Activated CD8-positive, alpha-beta memory T cell treated with anti-CD3 and anti-CD28 coated beads for 1 hour (primary cell): ENCODE results near the gene CTTN.
"Not testable (repeated sequence)": the region's sequence is repeated elsewhere in the genome, so short reads cannot be mapped to it uniquely, and the experiment has no call there.

Experiments
- DNase-seq, 2 donors: peaks; one replicate each; pipeline ENCODE4 v3.0.0-alpha.2; 2020; ENCODE audit warnings: low read depth in 1 of 2; ENCODE audit errors: extremely low read depth in 1 of 2

The CTTN gene

DNA sequence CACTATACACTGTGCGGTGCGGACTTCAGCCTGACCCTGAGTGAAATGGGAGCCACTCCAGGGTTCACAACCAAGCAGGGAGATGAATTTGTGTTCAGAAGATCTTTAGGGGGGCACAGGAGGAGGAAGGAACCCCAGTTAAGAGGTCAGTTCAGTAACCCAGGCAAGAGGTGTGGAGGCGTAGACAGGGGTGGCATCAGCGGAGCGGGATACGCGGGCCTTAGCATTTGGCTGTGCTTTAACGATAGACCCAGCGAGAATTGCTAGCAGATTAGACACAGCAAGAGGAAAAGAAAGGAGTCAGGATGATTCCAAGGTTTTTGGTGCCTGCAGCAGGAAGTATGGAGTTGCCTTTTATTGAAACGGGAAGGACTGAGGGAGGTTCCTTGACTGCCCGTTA is 46.8 kb downstream of the CTTN start:
- DNase-seq: no peak

DNA sequence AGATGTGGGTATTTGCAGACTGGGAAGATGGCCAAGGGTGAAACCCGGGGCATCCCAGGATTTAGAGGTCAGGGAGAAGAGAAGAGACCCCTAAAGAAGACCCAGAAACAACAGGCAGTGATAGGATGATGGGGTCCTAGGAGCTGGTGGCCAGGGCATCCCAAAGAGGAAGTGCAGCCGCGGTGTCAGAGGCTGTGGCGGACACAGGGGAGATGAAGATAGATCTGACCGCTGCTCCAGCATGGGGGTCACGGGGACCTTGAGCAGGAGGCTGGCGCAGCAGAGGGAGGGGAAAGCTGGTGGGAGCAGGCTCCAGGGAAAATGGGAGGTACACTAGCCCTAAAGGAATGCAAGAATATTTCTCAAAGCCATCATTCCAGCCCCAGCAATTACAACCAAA is 47.3 kb downstream of the CTTN start:
- no peak for DNase-seq

DNA sequence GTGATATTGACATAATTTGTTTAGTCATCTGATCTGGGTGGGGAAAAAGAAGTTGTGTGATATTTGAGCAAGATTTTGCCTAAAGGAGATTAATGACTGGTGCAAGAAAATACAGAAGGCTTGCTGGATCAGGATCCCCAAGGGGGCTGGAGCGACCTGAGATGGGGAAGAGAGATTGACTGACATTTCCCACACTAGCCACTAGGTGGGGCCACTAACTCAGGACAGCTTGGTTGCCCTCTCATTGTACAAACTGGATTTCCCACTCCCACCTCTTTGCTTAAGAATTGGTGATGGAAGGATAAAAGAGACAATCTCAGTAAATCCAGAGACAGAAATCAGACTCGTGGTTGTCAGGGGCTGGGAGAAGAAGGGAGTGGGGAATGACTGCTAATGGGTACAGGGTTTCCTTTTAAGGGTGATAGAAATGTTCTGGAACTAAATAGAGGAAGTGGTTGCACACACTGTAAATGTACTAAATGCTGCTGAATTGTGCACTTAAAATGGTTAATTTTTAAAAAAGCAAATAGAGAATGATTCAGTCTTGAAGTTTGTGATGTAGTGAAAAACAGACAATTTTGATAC is 50.7 kb downstream of the CTTN start:
- DNase-seq: no peak

DNA sequence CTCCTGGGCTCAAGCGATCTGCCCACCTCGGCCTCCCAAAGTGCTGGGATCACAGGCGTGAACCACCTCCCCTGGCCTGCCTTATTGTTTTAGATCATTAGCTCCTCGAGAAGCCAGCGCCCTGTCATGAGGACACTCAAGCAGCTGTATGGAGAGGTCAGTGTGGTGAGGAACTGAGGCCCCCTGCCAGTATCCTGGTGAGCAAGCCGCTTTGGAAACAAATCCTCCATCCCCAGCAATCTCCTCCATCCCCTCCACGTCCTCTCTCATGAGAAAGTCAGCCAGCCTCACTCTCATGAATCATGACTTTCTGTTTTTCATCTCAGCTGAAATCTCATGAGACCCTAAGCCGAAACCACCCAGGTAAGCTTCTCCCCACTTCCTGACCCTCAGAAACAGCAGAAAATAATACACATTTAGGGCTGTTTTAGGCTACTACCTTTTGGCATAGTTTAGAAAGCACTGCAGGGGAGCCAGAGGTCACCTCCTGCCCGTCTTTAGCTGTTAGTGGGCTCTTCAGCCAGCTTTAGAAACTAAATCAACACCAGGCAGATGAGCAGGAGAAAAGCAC is 56.0 kb downstream of the CTTN start:
- DNase-seq: no peak

DNA sequence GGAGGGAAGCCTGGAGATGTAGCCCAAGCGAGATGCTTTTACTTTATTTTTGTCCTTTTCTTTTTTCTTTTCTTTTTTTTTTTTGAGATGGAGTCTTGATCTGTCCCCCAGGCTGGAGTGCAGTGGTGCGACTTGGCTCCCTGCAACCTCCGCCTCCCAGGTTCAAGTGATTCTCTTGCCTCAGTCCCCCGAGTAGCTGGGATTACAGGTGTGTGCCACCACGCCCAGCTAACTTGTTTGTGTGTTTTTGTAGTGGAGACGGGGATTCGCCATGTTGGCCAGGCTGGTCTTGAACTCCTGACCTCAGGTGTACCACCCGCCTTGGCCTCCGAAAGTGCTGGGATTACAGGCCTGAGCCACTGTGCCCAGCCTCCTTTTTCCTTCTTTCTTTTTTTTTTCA is 56.5 kb downstream of the CTTN start:
- not testable (repeated sequence) for DNase-seq

DNA sequence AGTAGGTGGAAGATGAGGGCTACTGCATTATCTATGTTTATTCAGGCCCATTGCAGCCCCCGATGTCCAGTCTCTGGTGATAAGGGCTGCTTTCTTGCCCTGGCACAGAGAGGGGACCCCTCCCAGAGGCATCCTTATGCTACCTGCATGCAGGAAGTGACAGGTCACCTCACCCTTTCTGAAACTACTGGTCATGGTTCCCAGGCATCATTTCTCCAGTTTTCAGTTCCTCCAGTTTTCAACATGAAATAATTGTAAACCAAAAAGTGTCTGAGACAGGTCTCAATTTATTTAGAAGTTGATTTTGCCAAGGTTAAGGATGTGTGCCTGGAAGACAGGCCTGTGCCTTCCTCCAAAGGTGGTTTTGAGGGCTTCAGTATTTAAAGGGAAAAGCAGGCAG is 57.0 kb downstream of the CTTN start:
- DNase-seq: no peak

DNA sequence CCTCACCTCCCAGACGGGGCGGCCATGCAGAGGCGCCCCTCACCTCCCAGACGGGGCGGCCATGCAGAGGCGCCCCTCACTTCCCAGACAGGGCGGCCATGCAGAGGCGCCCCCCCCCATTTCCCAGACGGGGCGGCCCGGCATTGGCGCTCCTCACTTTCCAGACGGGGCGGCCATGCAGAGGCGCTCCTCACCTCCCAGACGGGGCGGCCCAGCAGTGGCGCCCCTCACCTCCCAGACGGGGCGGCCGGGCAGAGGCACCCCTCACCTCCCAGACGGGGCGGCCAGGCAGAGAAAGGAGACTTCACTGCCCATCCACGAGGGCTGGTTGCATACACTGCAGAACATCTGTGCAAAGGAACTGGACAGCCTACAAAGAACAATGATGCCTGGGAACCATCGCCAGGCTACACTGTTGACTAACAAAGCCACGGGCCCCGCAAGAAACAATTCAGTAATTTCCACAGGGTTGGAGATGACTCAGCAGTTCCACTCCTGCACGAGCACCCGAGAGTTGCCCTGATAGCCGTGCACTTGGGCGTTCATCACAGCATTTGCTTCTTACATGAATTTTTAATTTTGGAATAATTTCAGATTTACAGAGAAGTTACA is 58.7 kb downstream of the CTTN start:
- DNase-seq: no peak

DNA sequence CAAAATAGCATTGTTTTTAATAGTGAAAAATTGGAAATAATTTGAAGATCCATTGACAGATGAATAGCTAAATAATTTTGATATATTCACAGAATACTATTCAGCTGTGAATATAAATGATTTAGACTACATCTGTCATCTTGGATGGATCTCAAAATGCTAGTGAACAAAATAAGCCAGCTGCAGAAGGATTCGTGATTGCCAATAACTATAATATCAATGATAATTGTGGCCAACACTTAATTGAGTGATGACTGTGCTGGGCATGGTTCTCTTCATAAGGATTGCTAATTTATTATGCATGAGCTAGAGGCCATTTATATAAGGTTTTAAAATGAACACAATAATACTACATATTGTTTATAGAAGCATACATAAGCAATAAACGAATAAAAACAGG is 60.4 kb downstream of the CTTN start:
- DNase-seq: no peak

DNA sequence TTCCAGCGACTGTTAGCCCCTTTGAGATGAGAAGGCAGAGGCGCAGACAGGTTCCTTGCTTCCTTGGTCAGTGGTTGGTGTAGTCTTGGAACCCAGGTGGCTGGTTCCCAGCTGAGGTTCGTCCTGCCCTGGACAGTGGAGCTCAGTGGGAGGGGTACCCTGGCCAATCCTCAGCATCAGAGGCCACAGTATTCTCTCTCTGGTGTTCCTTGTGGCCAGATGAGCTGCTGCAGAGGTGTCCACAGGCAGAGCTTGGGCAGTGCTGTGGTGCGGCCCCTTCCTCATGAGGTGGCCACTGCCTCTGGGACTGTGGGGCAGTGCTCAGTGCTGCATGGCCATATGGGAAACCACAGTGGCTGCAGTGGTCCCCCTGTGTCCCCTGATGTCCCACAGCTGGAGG is 61.8 kb downstream of the CTTN start:
- no peak for DNase-seq

DNA sequence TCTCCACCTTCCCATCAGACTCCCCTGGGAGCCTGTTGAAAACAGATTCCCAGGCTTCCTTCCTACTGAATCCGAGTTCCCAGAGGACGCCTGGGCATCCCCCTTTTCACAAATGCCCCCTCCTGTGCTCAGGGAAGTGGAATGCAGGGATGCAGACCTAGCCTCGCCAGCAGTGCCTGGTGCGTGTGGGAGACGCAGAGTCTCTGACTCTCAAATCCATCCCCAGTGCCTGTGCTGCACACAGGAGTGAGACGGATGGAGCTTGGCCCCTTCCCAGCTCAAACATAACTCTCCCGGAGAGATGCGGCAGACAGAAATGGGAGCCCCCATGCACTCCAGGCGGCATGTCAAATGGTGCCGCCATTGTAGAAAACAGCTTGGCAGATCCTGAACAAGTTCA is 62.6 kb downstream of the CTTN start:
- no peak for DNase-seq

DNA sequence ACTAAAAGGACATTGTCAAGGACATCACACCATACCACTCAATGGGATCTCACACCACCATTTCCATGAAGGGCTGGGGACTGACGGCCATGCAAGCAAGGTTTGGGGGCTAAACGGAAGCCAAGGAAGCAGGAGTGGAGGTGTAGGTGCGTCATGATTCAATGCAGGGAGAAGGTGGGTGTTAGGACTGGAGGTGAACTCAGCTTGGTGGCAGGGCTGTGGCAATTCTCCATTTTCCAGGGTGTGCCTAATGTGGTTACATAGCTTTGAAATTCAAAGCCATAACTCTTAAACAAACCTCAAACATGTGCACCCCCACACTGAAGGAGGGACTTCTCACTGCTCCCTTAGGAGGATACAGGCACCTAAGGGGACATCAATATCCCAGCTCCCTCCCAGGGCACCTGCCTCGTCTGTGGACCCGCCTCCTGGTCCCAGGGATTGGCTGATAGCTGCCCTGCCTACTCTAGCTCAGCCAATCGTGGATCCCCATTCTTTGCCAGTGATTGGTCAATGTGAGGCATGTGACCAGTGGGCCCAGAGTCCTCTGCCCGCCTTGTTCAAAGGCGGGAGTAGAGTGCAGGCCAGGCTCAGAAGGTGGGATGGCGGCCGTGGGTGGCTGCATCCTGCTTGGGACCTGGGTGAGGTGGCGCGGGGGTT is 64.6 kb downstream of the CTTN start:
- no peak for DNase-seq

DNA sequence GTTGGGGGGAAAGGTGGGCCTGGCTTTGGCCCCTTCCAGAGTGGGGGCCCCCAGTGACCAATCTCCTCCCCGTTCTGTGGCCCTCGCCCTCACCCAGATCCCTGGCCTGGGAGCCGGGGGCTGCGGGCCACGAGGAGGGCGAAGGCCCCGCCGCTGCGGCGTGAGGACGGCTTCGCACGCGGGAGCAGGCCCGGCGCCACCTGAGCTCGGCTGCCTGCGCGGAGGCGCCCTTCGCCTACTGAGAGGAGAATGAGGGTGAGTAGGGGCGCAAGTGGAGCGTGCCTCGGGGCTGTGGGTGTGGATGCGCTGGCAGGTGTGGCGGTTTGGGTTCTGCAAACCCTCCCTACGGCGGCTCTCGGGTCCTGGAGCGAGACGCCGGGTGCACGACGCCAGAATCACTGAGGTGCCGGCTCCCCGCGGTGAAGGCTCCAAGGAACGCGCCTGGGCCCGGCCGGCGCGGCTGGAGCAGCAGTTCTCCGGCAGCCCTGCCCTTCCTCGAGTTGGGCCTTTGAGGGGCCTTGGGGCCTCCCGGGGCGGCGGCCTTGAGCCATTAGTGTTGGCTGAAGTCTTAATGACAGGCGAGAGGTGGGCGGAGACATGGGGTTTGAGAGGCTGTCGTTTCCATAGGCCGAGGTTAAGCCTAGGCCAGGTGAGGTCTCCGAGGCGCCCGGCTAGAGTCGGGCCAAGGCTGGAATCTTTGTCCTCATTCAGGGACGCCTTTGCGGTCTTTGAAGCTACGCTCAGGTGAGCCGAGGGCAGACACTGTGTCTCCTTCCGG is 65.3 kb downstream of the CTTN start:
- DNase-seq: no peak

DNA sequence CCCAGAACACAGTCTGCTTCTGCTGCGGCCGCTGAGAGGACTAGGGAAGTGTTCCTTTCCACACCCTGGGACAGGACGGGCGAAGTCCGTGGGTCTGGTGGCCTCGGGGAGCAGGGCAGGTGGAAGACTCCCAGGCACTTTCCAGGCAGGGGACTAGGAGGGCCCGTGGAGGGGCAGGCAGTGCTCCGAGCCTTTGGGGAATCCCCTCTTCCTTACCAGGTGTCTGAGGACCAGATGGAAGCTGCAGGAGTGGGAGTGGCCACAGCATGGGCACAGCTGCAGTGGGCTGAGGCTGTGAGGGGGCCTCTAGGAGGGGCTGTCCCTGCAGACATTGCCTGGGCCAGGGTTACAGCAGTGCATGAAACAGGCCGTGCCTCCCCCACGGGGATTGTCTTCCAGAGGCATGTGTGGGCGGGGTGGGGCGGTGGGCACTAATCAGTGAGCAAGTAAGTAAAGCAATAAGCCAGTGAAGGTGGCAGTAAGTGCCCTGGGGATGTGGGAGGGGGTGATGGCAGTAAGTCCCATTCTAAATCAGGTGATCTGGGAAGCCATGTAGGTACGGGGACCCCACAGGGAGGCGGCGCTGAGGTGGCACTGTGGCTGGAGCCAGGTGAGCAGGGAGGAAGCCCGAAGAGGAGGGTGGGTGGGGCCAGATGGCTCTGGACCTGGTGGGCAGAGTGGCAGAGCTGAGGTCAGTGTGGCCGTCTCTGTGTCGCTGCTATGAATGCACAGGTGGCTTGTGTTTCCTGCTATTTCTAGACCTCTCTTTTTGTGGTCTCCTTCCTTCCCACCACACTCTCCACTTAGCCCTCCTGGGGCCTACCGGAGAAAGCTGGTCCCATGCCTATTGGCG is 66.4 kb downstream of the CTTN start:
- no peak for DNase-seq

DNA sequence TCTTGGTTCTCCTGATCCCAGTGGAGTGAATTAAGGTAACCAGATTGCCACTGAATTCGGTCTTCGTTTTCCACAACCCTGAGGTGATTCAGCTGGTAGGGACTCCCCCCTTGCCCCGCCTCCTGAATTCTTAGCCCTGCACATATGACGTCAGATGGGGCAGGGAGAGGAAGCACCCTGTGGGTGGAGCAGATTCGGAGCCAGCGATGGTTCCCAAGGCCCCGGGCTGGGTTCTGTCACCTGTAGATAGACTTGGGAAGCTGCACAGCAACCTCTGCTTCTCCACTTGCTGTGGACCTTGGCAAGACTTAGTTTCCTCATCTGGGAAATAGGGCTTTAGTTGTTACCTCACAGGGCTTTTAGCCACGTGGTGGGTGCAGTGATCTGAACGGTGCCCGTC is 67.8 kb downstream of the CTTN start:
- no peak for DNase-seq

DNA sequence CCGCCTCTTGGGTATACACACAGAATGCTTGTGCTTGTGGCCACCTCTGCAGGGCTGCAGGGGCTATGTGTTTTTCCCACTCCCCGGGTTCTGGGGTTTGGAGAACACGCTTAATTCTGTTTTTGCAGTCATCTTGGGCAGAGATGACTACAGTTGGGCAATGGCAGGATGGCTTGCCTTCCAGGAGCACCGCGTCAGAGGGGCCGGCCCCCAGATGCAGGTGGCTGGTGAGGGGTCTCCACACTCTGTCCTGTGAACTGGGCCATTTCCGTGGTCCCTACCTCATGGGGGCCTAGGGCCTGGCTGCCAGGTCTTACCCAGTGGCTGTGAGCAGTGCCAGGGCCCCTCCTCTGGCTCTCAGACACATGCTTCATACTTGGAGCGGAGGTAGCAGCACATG is 68.3 kb downstream of the CTTN start:
- no peak for DNase-seq

DNA sequence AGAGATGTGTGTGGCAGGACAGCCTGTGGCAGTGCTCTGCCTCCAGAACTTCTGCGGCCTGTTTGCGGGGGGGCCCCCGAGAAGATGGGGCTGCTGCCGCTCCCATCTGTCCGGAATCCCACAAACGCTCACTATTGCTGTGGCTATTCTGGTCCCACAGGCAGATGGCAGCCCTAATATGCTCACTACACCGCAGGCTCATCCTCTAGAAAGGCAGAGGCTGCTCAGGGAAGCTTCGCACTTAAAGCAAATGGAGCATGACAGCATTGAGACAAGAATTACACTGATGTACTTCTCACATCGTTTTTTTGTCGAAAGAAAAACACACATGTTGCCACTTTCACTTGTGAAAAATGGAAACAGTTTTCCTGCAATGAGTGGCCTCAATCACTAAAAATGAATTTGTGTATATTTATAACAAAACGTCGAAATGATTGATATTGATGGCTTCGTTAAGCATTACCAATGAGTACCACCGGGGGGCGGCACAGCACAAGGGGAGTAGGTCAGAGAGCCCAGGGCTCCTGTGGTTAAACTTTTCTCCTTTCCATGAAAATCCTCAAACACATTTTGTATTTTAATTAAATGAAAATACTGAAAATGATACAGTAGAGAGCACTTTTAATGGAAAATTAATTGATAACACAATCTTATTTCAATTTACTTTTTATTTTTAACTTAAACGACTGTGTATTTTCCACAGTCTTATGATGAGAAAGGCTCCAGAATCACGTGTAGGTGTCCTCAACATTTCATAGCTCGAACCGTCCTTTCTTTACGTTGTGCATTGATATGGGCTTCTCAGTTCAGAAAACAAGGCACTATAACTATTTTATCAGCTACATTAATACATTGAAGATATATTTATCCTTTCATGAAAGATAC is 69.1 kb downstream of the CTTN start:
- DNase-seq: no peak

DNA sequence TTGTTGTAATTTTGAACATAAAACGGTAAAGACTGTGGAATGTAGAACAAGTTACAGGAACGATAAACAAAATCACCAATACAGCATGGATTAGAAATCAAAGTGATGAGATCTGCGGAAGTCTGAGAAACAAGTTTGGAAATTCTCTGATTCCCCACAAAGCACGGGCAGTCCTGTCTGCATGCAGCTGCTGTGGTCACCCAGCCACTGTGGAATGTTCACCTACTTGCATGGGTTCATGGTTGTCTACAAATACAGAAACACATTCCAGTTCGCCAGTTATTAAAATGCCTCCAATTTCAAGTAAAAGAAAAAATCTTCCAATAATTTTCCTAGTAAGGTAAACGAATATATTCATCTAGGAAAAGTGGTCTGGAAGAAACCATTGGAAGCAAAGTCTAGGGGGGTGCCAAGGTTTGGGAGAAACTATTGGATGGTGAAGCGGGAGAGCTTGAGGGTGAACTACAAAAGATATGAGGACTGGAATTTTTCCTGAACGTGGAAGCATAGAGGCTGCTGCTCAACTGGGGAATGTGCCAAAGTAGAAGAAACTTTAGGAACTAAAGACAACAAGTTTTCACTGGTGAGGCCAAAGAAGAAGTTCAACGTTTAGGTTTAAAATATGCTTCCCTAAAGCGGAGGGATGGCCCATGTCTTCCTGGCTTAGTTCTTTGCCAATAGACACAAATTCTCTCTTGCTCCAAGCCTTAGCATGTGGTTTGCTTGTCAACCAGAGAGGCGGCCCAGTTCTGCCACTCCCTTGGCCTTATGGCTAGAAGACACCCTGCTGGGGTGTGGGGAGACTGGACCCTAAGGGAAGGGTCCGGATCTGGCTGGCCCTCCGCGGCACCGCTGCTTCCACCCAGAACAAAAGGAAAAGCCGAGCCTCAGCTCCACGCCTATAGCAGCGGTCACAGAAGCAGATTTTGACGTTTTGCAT is 70.2 kb downstream of the CTTN start:
- DNase-seq: no peak

DNA sequence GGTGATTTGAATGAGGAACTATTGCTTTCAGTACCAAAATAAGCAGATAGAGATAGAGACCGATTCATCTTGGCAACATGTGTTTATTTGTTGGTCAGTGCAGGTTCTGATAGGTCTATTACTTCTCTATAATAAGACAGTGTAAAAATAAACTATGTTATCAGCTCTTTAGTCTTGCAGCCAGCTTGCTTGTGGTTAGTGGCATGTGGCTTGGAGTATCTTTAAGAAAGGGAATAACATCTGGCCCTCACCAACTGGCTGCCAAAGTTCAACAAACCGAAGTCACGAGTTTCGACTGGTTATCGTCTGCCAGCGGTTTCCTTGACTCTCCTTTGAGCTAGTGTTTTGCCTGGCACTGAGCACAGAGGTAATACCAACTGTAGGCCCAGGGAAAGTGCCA is 71.8 kb downstream of the CTTN start:
- DNase-seq: no peak

DNA sequence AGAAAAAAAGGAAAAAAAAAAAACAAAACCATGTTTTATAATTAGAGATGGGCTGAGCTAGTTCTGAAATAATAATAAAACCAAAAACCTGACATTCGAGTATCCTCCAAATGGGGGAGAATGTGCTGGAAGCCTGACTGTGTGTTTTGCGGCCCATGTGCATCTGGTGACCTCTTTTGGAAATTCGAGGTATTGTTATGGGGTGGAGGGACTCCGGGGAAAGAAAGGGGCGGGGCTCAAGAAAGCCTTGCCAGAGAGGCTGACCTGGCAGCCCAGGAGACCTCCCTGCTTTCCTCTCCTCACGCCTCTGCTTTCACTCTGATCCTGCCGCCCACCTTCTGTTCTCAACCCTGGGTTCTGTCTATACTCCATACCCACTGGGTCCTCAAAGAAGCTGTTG is 72.9 kb downstream of the CTTN start:
- no peak for DNase-seq
